Measurements from ENCODE around the gene ERG28. TPM values are rescaled to one million over a fixed set of nuclear protein-coding genes. Genes with fewer than 3 reads are reported as not detected.

ERG28 gene
- polyA plus RNA-seq, 3 donors = 1.6 to 8.2 (median 5.7) TPM

- Mint-ChIP-seq H3K4me3 (no peak overlapping the region), H3K9me3 (no peaks in the 10 kb centered on the region), H3K27ac (no peak overlapping the region), H3K4me1 (peaks cover 4% of the 10 kb centered on the region), H3K36me3 (peaks cover 26 to 56% of the 10 kb centered on the region in 2 donors), H3K27me3 (ENCODE audit: low read depth in 3 of 3) (no peaks in the 10 kb centered on the region)
- TF ChIP-seq, protein P1, sequence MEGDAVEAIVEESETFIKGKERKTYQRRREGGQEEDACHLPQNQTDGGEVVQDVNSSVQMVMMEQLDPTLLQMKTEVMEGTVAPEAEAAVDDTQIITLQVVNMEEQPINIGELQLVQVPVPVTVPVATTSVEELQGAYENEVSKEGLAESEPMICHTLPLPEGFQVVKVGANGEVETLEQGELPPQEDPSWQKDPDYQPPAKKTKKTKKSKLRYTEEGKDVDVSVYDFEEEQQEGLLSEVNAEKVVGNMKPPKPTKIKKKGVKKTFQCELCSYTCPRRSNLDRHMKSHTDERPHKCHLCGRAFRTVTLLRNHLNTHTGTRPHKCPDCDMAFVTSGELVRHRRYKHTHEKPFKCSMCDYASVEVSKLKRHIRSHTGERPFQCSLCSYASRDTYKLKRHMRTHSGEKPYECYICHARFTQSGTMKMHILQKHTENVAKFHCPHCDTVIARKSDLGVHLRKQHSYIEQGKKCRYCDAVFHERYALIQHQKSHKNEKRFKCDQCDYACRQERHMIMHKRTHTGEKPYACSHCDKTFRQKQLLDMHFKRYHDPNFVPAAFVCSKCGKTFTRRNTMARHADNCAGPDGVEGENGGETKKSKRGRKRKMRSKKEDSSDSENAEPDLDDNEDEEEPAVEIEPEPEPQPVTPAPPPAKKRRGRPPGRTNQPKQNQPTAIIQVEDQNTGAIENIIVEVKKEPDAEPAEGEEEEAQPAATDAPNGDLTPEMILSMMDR (IDR thresholded peaks at IDR 0.05) = no peak
- no peak for DNase-seq
- Histone ChIP-seq H4K20me1 (ENCODE audit: insufficient read depth, low read length) (peaks cover 30% of the 10 kb centered on the region), H3K27me3 (ENCODE audit: control insufficient read depth in 2 of 2, insufficient read depth in 2 of 2, low read length in 2 of 2) (no peaks in the 10 kb centered on the region), H2AFZ (ENCODE audit: insufficient read depth, low read depth, low read length, poor library complexity, severe bottlenecking) (no peak overlapping the region), H3K79me2 (ENCODE audit: insufficient read depth, low read length) (no peaks in the 10 kb centered on the region), H3K9me3 (replicated peaks in 1 of 2; ENCODE audit: control insufficient read depth in 1 of 2, insufficient read depth in 1 of 2, low read length in 2 of 2) (no peaks in the 10 kb centered on the region), H3K4me2 (replicated peaks; ENCODE audit: extremely low read depth, low read length, poor library complexity, severe bottlenecking) (no peak overlapping the region), H3K27ac (ENCODE audit: low read depth in 1 of 2, low read length in 2 of 2) (no peak overlapping the region), H3K4me3 (replicated peaks in 1 of 3; ENCODE audit: low read depth in 2 of 3, low read length in 3 of 3) (no peak overlapping the region), H3K36me3 (replicated peaks in 1 of 2; ENCODE audit: control insufficient read depth in 1 of 2, insufficient read depth in 2 of 2, low read length in 2 of 2) (peaks cover 0 to 20% of the 10 kb centered on the region in 2 donors), H3K4me1 (ENCODE audit: control insufficient read depth in 1 of 2, insufficient read depth in 2 of 2, low read length in 2 of 2) (no peaks in the 10 kb centered on the region), H3K9ac (ENCODE audit: insufficient read depth, low read length, poor library complexity, severe bottlenecking) (no peak overlapping the region)
- intact Hi-C loops (cut with micrococcal nuclease) = no loop called here
- WGBS (ENCODE audit: insufficient coverage) = 100% methylated on average over 1 of the region's 3 CpGs
Measured at GRCh38 chr14:75626863-75627262, 33.8 kb downstream of the ERG28 start.

DNA sequence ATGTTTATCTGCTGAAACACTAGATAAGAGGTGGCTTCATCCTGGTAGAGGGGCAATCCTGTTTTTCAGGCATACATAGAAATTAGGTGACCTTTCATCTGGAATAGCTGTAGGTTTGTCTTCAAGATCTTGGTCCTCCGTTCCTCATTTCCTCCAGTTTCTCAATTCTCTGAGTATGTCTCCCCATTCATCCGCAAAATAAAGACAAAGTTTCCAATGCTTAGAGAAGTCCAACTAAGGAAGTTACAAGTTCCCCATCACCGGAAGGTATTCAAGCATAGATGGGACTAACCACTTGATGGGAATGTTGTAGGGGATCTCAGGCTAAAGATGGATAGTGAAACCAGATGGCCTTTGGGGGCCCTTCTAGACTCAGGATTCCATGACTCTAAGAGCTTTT, 34.3 kb downstream of the ERG28 start:
- H3K27me3 ChIP-seq (ENCODE audit: control insufficient read depth in 2 of 2, insufficient read depth in 2 of 2, low read length in 2 of 2) = no peaks in the 10 kb centered on the region
- no peaks in the 10 kb centered on the region for H3K4me1 ChIP-seq (ENCODE audit: control insufficient read depth in 1 of 2, insufficient read depth in 2 of 2, low read length in 2 of 2)
- Mint-ChIP-seq H3K4me1 (peaks cover 4% of the 10 kb centered on the region), H3K4me3 (no peak overlapping the region), H3K27me3 (ENCODE audit: low read depth in 3 of 3) (no peaks in the 10 kb centered on the region), H3K9me3 (no peaks in the 10 kb centered on the region), H3K27ac (no peak overlapping the region), H3K36me3 (peaks cover 26 to 56% of the 10 kb centered on the region in 2 donors)
- H3K36me3 ChIP-seq (replicated peaks in 1 of 2; ENCODE audit: control insufficient read depth in 1 of 2, insufficient read depth in 2 of 2, low read length in 2 of 2) = peaks cover 0 to 15% of the 10 kb centered on the region in 2 donors
- 80% methylated on average over 1 of the region's 3 CpGs for WGBS (ENCODE audit: insufficient coverage)
- H3K79me2 ChIP-seq (ENCODE audit: insufficient read depth, low read length) = no peaks in the 10 kb centered on the region
- H3K4me3 ChIP-seq (replicated peaks in 1 of 3; ENCODE audit: low read depth in 2 of 3, low read length in 3 of 3) = no peak overlapping the region
- H3K9me3 ChIP-seq (replicated peaks in 1 of 2; ENCODE audit: control insufficient read depth in 1 of 2, insufficient read depth in 1 of 2, low read length in 2 of 2) = no peaks in the 10 kb centered on the region
- no peak overlapping the region for H2AFZ ChIP-seq (ENCODE audit: insufficient read depth, low read depth, low read length, poor library complexity, severe bottlenecking)
- peaks cover 25% of the 10 kb centered on the region for H4K20me1 ChIP-seq (ENCODE audit: insufficient read depth, low read length)
- no peak overlapping the region for H3K9ac ChIP-seq (ENCODE audit: insufficient read depth, low read length, poor library complexity, severe bottlenecking)
- no peak for DNase-seq
- TF ChIP-seq, protein P1 (IDR thresholded peaks at IDR 0.05) = no peak
- H3K4me2 ChIP-seq (replicated peaks; ENCODE audit: extremely low read depth, low read length, poor library complexity, severe bottlenecking) = no peak overlapping the region
- H3K27ac ChIP-seq (ENCODE audit: low read depth in 1 of 2, low read length in 2 of 2) = no peak overlapping the region
- intact Hi-C loops (cut with micrococcal nuclease) = no loop called here
